ENCODE measurements around the gene ANAPC7. TPM values are rescaled to one million over a fixed set of nuclear protein-coding genes. Genes with fewer than 3 reads are reported as not detected.

Gene ANAPC7
- total RNA-seq, 1 experiment from 2014 or later, result 91.1 TPM

- H3K4me1 Mint-ChIP-seq, result peaks cover 3 to 4% of the 10 kb centered on the region in 2 experiments; a peak in 1 of 4 replicates
- Histone ChIP-seq H3K18ac (ENCODE audit: insufficient read length, low read depth, low read length) (no peak overlapping the region), H2BK120ac (ENCODE audit: low read depth, low read length, poor library complexity, severe bottlenecking) (no peak overlapping the region), H3T11ph (ENCODE audit: low read length) (no peak overlapping the region), H3K23me2 (ENCODE audit: insufficient read length, low read depth, low read length, poor library complexity, severe bottlenecking) (no peaks in the 10 kb centered on the region), H2BK20ac (ENCODE audit: low read depth, low read length, poor library complexity, severe bottlenecking) (no peak overlapping the region), H2BK5ac (ENCODE audit: insufficient read length, low read length) (no peak overlapping the region), H3K79me2 (ENCODE audit: insufficient read depth, low read length) (no peaks in the 10 kb centered on the region), H4K8ac (replicated peaks; ENCODE audit: insufficient read length, low read depth, low read length) (no peak overlapping the region), H3K27ac (ENCODE audit: insufficient read length, low read depth, low read length) (no peak overlapping the region), H3K9me3 (ENCODE audit: control insufficient read depth, low read depth, low read length) (no peaks in the 10 kb centered on the region), H2AK5ac (ENCODE audit: insufficient read length, low read length) (no peak overlapping the region), H3K4me2 (ENCODE audit: insufficient read depth, insufficient read length, low read length) (no peak overlapping the region), H3K23ac (ENCODE audit: insufficient read length, low read depth, low read length) (no peak overlapping the region), H3K4ac (ENCODE audit: low read depth, low read length) (no peak overlapping the region), H4K5ac (ENCODE audit: insufficient read length, low read depth, low read length) (no peak overlapping the region), H3K14ac (ENCODE audit: insufficient read depth, low read length) (no peak overlapping the region), H3K56ac (ENCODE audit: insufficient read length, low read depth, low read length) (no peak overlapping the region), H2BK15ac (ENCODE audit: low read depth, low read length) (no peak overlapping the region), H2AFZ (ENCODE audit: low read length) (no peak overlapping the region), H4K91ac (ENCODE audit: insufficient read length, low read depth, low read length) (no peak overlapping the region), H2BK12ac (ENCODE audit: insufficient read length, low read depth, low read length) (no peak overlapping the region), H3K79me1 (ENCODE audit: insufficient read depth, low read depth, low read length, poor library complexity, severe bottlenecking) (no peaks in the 10 kb centered on the region), H3K27me3 (ENCODE audit: insufficient read depth, low read length) (no peaks in the 10 kb centered on the region), H3K4me1 (ENCODE audit: insufficient read depth, low read length) (no peaks in the 10 kb centered on the region), H3K9ac (ENCODE audit: extremely low read depth, insufficient read length, low read length) (no peak overlapping the region), H4K20me1 (ENCODE audit: control insufficient read depth, insufficient read depth, insufficient read length) (no peaks in the 10 kb centered on the region)
- H3K9me3 Mint-ChIP-seq, result no peaks in the 10 kb centered on the region
- peaks cover 53 to 85% (median 82%) of the 10 kb centered on the region in 3 experiments for H3K36me3 Mint-ChIP-seq (ENCODE audit: insufficient read depth in 1 of 3, low read depth in 3 of 3)
- no peaks in the 10 kb centered on the region for H3K27me3 Mint-ChIP-seq (ENCODE audit: low read depth)
- no CpG with 5 or more reads among the region's 4 CpGs for WGBS (ENCODE audit: extremely low coverage, insufficient read length, low lambda C conversion rate)
- no peak for TF ChIP-seq CTCF (conservative IDR thresholded peaks at IDR 0.05)
- no peak overlapping the region for H3K27ac Mint-ChIP-seq
- no peak for DNase-seq
- H3K4me3 Mint-ChIP-seq, result no peak overlapping the region
These were observed 73.8 kb downstream of the ANAPC7 start for GRCh38 chr12:110329710-110330109.

Other genes starting within 250 kb of the ANAPC7 start
- 257 and 260 TPM in 2 replicates for gene ATP2A2, start 122.5 kb downstream of the ANAPC7 start, total RNA-seq (2021)
- 184 and 188 TPM in 2 replicates for gene ARPC3, start 46.6 kb upstream of the ANAPC7 start, total RNA-seq (2021)
- 45.3 and 47.6 TPM in 2 replicates for gene GPN3, start 64.5 kb upstream of the ANAPC7 start, total RNA-seq (2021)
- 18.1 and 19.8 TPM in 2 replicates for gene FAM216A, start 65.1 kb upstream of the ANAPC7 start, total RNA-seq (2021)
- gene VPS29, start 98.4 kb upstream of the ANAPC7 start, total RNA-seq (2021), result 77.6 and 81.5 TPM in 2 replicates
- gene RAD9B, start 98.6 kb upstream of the ANAPC7 start, total RNA-seq (2021), result 0.22 TPM in 1 of 2 replicates, not detected in the other
- gene PPTC7, start 179.6 kb upstream of the ANAPC7 start, total RNA-seq (2021), result 15.7 and 15.8 TPM in 2 replicates
- gene TCTN1, start 210.4 kb upstream of the ANAPC7 start, total RNA-seq (2021), result 10.9 and 11.1 TPM in 2 replicates